ENCODE data around the gene KCNIP3.

KCNIP3 gene

DNA sequence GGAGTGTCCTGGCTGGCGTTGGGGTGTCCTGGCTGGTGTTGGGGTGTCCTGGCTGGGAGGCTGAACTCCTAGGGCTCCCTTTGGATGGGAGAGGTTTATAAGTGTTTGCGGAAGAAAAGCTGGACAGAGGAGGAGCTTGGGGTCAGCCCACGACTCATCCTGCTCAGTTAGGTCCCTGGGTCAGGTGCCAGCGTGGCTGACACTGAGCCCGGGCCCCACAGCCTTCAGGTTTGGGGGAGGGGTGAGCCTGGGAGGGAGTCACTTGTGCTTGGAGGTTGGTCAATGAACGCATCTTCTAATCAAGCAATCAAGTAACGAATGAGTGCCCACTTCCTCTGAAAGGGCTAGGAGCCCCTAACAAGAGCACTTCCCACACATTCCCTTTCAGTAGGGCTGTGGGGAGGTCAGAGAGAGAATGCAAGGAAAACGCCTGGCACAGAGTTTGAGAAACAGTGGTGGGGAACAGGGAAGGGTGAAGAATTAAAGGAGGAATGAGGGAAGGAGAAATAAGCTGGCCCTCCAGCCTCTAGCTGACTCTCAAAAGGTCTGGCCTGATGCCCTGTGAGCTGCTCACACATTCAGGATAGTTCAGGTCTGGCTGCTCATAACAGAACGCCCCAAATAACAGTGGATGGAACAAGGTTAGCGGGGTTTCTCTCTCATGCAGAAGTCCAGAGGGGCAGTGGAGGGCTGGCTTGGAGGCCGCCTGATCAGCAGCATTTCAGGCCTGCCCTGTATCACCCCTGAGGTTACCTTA is 670 bp downstream of the KCNIP3 start:
- no peak for DNase-seq

DNA sequence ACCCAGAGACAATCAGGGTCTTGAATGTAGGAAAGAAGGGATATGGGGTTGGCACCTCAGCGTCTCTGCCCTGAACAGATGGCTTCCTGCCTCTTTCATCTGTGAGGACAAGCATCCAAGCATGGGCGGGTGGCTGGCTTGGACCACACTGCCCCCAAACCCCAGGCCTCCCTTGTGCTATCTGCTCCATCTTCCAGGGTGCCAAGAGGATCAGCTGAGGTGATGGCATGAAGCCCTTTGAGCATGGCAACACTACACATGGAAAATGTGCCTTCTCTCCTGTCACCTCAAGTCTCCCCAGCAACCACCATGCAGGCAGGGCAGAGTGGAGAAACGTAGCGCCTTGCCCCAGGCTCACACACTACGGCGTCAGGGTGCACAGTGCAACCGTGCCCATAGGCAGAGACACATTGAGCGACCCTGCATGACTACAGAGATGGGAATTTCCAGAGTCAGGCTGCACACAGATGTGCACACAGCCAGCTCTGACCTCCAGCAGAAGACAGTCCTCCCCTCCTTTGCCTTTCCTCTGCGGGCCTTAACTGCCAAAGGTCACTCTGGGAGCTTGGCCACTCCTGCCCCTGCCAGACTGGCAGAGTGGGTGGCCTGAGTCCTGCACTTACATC is 1.5 kb downstream of the KCNIP3 start:
- no peak for DNase-seq

DNA sequence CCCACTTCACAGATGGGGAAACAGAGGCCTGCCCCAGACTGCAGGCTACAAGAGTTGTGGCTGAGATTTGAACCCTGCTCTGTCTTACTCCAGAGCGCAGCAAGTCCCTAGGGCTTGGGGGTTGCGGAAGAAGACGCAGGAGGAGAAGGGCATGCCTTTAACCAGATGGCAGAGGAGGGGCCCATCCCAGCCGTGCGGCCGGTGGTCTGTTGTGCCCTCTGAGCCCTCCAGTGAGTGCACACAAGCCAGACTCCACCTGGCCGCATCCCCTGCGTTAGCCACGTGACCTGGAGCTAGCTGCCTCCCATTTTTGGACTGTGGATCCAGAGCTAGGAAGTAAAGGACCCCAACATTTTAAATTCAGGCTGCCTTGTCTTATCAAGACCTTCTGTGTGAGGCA is 2.8 kb downstream of the KCNIP3 start:
- no peak for DNase-seq

DNA sequence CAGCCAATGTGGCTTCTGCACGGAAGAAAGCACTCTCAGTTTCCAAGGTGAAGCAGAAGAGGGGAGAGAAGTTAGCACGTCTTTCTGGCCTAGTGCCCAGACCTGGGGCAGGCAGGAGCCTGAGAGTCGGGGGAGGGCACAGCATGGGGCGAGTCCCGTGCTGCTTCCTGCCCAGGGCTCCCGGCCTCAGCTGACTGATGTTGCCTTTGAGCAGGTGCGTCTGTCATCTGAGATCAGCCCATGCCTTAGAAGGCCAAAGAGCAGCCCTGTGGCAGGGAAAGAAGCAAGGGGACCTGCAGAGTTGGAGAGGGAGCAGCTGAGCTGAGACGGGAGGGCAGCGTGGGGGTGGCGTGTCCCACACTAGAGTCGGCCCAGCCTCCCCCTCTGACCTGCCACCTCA is 3.3 kb downstream of the KCNIP3 start:
- DNase-seq, result peak; percentile 51

DNA sequence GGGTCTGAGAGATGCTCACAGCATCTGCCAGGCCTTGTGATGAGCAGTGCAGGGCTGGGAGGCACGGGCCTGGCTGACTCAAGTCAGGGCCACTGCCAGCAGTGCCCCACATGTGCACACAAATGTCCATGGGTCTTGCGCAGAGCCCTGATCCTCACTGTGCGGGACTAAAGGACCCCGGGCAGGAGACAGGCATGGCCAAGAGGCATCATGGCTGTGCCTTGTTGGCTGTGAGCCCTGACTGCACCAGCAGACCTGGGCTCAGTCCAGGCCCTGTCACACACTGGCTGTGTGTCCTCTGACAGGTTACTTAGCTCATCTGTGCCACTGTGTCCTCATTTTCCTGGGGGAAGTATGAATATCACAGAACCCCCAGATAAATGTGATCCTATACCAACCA is 4.0 kb downstream of the KCNIP3 start:
- no peak for DNase-seq

DNA sequence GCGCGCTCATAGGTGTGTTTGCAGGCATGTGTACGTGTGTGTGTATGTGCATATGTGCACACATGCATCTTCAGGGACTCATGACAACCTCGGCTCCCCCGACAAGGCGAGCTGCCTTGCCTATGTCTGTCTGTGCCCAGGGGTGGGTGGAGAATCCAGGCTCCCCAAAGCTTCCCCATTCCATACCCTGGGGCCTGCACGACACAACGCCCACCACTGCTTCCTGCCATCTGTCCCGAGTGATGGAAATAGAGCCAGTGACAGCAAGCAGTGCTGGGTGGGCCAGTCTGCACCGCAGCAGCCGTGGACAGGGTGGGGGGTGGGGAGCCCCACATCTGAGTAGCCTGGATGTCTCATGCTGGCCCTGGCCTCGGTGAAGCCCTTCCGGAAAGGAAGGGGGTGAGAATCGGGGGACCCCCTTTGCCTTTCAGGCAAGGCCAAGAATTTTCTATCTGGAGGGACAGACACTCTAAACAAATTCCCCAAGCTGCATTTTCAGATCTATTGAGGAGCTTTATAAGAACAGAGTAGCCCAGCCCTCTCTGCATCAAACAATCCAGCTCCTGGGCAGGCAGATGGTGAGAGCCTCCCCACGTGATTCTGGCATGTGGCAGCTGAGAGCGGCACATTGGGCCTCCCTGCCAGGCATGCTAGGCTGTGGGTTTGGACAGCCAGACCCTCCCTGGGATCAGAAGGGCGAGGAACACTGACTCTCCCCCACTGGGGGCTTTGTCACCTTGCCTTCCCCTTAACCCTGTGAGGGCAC is 4.9 kb downstream of the KCNIP3 start:
- no peak for DNase-seq

DNA sequence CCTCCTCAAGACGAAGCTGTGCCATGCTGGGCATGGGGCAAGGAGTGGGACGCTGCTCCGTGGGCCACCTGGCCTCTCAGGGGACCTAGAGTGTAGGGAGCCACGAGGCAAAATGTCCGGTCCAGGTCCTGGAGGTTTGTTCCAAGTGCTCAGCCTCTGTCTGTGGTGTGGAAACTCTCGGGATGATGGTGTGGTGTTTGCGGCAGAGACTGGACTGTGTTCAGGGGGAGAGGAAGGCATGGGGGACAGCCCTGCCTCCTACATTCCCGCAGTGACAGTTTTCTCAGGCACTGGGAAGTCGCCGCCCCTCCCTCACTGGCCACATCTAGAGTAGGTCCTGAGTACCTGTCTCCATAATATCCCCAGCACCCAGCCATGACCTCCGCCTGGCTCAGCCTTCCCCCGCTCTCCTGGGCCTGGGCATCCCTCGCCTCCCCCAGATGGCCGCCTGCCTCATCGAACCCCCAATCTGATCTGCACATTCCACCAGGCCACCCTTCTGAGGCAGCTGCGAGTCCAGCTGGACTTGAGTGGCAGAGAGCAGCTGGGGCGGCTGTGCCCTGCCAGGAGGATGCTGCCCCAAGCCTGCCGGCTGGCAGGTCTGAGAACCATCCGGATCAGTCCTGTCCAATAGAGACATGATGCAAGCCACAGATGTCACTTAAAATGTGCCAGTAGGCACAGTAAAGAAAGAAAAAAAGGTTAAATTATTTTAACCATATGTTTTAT is 6.2 kb downstream of the KCNIP3 start:
- DNase-seq, result no peak

DNA sequence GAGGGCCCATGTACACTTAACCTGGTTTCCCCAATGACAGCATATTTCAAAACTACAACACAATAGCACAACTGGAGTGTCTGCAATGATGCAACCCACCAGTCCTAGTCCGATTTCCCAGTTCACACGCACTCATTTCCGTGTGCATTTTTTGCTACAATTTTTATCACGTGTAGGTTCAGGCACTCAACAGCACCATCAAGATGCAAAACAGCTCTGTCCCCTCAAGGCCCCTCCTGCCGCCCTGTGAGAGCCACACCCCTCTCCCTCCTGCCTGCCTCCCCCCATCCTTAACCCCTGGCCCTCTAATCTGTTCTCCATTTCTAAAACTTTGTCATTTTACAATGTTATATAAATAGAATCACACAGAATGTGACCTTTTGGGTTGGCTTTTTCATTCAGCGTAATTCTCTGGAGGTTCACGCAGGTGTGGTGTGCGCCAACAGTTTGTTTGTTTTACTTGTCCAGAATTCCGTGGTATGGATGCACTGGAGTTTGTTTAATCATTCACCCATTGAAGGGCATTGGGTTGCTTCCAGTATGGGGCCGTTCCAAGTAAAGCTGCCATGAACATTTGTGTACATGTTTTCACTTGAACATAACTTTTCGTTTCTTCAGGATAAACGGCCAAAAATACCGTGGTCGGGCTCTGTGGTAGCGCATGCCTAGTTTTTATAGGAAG is 8.4 kb downstream of the KCNIP3 start:
- no peak for DNase-seq

DNA sequence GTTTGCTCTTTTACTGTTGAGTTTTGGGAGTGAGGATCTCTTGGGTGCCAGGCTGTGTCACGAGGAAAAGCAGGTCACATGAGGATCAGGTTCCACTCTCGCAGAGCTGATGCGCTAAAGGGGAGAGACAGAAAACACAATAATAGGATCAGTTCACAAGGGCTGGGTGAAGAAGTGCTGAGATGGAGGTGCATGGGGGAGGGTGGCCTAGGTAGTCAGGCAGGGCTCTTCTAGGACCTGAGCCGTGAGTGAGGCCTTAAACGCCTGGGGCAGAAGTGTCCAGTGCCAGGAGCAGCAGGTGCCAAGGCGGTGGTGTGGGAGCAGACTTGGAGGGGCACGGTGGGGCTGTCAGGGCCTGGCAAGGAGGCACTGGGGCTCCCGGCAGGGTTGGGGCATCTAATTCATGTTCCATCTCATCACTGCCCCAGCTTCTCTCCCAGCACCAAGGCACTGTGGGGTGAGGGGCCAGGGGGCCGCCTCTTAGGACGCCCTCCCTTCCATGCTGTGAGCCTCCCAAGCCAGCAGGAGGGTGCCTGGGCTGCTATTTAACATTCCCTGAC is 9.3 kb downstream of the KCNIP3 start:
- no peak for DNase-seq

DNA sequence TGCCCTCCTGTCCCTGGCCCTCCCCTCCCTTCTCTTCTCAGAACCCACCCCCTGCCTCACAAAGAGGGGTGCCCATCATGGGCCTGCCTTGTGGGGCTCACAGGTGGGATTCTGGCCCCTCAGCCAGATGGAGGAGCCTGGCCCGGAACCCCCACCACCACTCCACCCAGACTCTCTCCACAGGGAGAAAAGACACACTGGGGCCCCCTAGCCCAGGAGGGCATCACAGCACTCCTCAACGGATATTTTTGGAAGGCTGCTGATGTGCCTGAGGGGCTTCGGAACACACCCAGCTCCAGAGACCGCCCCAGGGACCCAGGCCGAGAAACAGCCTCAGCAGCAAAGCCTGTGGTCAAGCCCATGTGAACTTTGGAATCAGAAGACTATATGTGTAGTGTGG is 9.9 kb downstream of the KCNIP3 start:
- DNase-seq, result no peak

DNA sequence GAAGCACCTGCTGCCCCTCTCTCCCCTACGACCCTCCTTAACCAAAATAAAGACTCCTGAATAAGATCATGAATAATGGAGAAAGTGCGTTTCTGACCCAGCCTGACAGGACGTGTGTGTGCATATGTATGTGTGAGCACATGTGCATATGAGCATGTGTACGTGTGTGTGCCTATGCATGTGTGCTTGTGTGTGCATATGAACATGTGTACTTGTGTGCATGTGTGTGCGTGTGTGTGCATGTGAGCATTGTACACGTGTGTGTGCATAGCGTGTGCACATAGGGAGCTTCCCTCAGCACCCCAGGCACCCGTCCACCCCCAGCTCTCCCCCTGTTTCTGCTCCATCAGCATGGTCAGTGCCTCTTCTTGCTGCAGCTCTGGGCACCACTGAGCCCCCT is 10.7 kb downstream of the KCNIP3 start:
- no peak for DNase-seq

DNA sequence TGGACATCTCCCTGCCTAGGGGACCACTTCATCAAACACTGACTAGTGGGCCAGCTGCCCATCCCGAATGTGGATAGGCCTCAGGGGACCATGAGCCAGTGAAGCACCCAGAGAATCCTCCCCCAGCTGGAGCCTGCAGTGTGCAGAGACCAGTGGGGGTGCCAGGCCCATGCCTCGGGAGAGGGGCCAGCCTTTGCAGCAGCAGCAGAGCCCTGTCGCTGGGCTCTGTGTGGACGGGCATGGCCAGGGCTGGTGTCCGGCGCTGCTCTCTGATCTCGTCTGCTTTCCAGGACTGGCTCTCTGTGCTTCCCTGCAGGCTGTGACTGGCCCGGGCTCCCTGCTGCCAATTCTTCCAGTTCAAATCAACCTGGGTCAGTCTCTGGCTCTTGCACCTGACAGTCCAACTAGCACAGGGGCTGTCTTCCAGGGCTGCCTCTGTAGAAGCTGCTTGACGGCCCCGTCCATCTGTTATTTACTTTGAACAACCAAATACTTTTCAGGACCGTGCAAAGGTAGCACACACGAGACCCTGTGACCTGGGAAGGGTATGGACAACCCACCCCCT is 11.4 kb downstream of the KCNIP3 start:
- DNase-seq, result no peak

DNA sequence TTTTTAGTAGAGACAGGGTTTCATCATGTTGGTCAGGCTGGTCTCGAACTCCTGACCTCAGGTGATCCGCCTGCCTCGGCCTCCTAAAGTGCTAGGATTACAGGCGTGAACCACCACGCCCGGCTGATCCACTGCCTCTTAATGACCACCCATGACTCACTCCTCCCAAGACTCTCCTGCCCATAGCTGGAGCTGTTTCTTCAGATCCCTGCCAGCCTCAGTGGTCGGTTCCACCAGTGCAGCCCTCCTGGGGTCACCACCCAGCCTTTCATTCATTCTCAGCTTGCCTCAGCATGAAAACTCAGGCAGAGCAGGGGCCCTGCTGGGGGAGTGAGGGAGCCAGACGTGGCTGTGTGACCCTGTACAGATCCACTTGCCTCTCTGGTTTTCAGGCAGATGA is 12.5 kb downstream of the KCNIP3 start:
- DNase-seq, result no peak

DNA sequence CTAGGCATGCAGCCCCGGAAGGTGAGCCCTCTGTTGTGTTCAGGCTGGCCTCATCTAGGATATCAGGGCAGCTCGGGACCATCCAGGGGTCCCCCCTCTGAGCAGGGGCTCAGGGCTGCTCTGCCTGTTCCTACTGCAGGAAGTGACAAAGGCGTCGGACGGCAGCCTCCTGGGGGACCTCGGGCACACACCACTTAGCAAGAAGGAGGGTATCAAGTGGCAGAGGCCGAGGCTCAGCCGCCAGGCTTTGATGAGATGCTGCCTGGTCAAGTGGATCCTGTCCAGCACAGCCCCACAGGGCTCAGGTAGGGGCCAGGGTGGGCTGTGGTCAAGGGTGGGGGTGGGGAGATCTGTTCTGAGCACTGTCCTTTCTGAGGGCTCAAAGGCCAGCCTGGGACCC is 13.1 kb downstream of the KCNIP3 start:
- DNase-seq, result no peak

DNA sequence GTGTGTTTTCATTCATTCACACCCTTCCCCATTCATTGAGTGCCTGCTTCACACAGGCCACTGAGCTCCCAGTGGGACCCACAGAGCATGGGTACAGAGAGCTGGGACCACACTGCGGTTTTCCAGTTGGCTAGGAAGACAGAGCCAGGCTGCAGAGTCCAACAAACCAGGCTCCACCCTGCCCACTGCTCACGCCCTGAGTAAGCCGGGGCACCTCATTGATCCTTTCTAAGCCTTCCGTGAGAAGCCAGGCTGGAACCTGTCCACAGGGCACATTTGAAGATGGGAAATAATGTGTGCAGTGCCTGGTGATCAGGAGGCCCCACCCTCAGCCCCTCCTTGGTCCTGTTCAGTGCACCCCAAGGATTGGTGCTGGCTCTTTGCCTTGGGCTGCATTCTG is 13.5 kb downstream of the KCNIP3 start:
- DNase-seq, result no peak

DNA sequence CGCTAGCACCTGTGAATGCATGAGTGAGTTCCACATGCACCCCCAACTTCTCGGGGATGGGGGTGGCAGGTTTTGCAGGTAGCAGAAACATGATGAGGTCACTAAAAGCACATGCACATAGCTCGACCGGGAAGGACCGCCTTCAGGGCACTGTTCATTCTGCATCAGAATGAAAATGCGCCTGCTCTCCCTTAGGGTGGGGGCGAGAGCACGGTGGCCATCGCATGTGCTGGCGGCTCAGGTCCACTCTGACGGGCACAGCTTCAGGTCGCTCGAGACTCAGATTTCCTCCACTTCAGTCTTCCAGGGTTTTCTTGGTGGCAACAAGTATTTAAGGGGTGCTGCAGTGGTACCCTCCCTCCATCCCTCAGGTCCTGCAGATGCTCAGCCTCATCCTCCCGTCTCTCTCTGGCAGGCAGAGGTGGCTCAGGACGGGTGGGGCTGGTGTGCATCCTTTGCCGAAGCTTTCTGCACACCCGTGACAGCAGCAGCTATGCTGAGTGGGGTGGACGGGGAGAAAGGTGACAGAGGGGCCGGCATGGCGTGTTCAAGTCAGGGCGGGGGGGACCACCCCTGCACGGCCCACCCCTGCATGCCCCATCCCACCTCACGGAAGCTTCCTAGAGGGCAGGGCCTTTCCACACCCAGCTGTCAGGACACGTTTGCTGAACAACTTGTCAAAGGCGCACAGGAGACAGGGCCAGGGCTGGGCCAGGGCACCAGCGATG is 14.8 kb downstream of the KCNIP3 start:
- DNase-seq, result no peak

DNA sequence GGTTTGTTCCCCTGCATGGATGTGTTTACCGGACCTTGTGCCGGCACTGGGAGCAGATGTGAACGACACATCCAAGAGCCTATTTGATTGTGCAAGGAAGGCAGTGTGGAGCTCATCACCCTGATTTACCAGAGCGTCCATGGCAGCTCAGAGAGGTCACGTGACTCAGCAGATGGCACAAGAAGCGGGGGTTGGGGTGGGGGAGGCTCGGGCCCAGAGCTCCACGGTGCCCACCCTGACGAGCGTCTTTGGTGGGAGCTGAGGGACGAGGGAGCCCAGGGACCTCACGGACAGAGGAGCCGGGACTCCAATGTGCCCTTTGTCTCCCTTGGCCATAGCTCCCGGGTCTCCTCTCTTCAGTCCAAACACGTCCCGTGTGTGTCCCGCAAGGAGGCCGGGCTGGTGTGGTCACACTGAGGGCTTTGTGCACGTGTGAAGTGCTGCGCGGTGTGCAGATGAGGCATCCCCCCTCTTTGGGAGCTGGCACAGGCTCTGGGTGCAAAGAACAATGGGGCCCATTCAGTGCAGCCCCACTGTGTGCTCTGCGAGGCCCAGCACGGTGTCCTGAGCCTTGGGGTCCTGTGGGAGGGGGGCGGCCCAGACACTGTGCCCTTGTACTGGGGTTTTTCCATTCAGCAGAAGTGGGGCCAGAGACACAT is 15.5 kb downstream of the KCNIP3 start:
- DNase-seq, result no peak

DNA sequence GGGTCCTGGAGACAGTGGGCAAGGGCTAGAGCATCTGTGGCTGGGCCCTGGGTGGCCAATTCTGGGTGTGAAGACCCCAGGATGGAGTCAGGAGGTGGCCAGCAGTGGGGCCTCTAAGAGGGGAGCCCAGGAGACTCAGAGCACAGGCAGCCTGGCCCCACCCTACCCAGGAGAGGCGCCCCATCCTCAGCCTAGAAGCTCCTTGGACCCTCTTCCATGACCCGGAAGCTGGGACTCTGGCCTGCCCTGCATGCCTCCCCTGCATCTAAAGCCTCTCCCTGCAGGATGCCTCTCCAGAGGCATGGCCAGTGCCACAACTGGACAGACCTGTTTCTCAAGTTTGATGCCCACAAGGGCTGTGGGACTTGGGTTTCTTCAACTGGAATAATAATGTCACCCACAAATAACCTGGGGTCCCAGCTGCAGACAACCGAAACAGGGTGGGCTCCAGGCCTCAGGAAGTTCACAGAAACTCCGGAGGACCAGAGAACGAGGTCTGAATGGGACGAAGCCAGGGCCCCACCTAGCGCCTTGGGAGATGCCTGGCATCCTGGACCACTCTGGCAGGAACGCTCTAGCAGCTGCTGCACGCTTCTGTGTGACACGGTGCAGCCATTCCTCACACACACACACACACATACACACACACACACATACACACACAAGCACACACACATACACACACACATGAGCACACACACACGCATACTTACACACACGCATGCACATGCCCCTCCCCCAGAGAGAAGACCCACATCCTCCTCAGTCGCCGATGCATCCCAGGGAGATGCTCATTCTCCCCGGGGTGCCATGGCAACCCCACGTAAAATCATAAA is 16.4 kb downstream of the KCNIP3 start:
- no peak for DNase-seq

DNA sequence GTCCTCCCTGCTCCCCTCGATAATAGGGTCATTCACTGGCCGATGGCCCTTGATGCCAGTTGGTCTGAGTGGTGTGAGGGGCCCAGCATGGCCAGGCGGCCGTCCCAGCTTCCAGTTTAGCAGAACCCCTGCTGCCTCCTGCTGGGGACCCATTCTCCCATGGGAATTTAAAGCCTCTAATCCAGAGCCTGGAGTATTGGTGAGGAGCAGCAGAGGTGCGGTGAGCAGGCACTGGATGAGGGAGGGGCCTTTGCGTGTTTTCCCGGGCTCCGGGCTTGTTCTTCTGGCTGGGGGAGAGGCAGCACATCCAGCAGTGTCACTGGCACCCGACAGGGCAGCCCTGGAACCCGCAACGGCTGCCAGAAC is 17.4 kb downstream of the KCNIP3 start:
- no peak for DNase-seq
